HL-60/S4 treated with retinoic acid at 250 ng/mL for 4 days and 3 days (cell line): ENCODE results near the gene S100G.

Experiments used
- in situ Hi-C: fragments of 300-500 bp; cut with MboI; formaldehyde crosslinking; loops from 2 replicates; pipeline ENCODE4 v1.7.0; 2022; ENCODE audit warnings: low sequenced_read_pairs

Gene S100G

GRCh38 chrX:16646366-16647138, 3.4 kb upstream of the S100G start:
- in situ Hi-C loops: no loop called here

GRCh38 chrX:16651391-16652024, 1.6 kb downstream of the S100G start:
- in situ Hi-C loops: no loop called here

- in situ Hi-C loops: no loop called here
Measured at GRCh38 chrX:16653424-16653823, 3.5 kb downstream of the S100G start.

- in situ Hi-C loops: no loop called here
Measured at GRCh38 chrX:16654093-16654492, 4.1 kb downstream of the S100G start.

- in situ Hi-C loops: no loop called here
Measured at GRCh38 chrX:16658284-16658683, 8.3 kb downstream of the S100G start.

GRCh38 chrX:16659321-16659720, 9.4 kb downstream of the S100G start:
- in situ Hi-C loops: no loop called here

GRCh38 chrX:16661495-16661894, 11.5 kb downstream of the S100G start:
- in situ Hi-C loops: no loop called here

- in situ Hi-C loops: no loop called here
Measured at GRCh38 chrX:16662402-16662801, 12.4 kb downstream of the S100G start.

- in situ Hi-C loops: no loop called here
Measured at GRCh38 chrX:16664074-16664473, 14.1 kb downstream of the S100G start.

- in situ Hi-C loops: no loop called here
Measured at GRCh38 chrX:16664626-16665025, 14.7 kb downstream of the S100G start.

- in situ Hi-C loops: no loop called here
Measured at GRCh38 chrX:16665089-16665488, 15.1 kb downstream of the S100G start.

- in situ Hi-C loops: no loop called here
Measured at GRCh38 chrX:16666541-16666940, 16.6 kb downstream of the S100G start.

GRCh38 chrX:16671005-16671404, 21.0 kb downstream of the S100G start:
- in situ Hi-C loops: no loop called here

GRCh38 chrX:16678689-16679088, 28.7 kb downstream of the S100G start:
- in situ Hi-C loops: no loop called here

GRCh38 chrX:16683007-16683664, 33.2 kb downstream of the S100G start:
- in situ Hi-C loops: no loop called here

- in situ Hi-C loops: no loop called here
Measured at GRCh38 chrX:16687514-16687913, 37.6 kb downstream of the S100G start.

- in situ Hi-C loops: no loop called here
Measured at GRCh38 chrX:16695079-16695676, 45.2 kb downstream of the S100G start.

- in situ Hi-C loops: no loop called here
Measured at GRCh38 chrX:16696956-16697355, 47.0 kb downstream of the S100G start.

GRCh38 chrX:16699389-16699788, 49.4 kb downstream of the S100G start:
- in situ Hi-C loops: no loop called here

GRCh38 chrX:16700734-16701133, 50.8 kb downstream of the S100G start:
- in situ Hi-C loops: no loop called here

GRCh38 chrX:16702700-16703599, 53.0 kb downstream of the S100G start:
- in situ Hi-C loops: no loop called here
